ENCODE data around the gene P3H3. TPM values are rescaled to one million over a fixed set of nuclear protein-coding genes. Genes with fewer than 3 reads are reported as not detected.

Gene P3H3
- polyA plus RNA-seq, 2 of the 4 experiments (the other 2 are of a cell fraction), result 8.6 to 21.9 TPM

GRCh38 chr12:6883252-6883651 lies 55.0 kb downstream of the P3H3 start:
- Histone ChIP-seq H3K9me3 (no peaks in the 10 kb centered on the region), H3K4me1 (peaks cover 60% of the 10 kb centered on the region), H3K27ac (peak overlapping the region in 1 of 2 experiments; percentile 16; a peak in 1 of 6 replicates), H3K4me3 (no peak overlapping the region), H3K4me2 (no peak overlapping the region)
- FAIRE-seq (no peak), DNase-seq (ENCODE audit: low read depth in 1 of 2, low spot score in 1 of 2) (no peak), ATAC-seq (no peak)
- ChIA-PET POLR2A (interaction anchor here (1.8 kb wide), 1 partner anchor 11 kb away, joined by 15 read pairs; the partner anchor contains the start of gene SPSB2), CTCF (interaction anchor here (0.7 to 17.9 kb wide), 4 partner anchors 8 to 41 kb away, joined by 3 to 399 read pairs (median 70); partner anchors contain the start of gene SPSB2)
- TF ChIP-seq TP53 (CRISPR knock-in tag; IDR thresholded peaks at IDR 0.05), result no peak
- no peak for TF ChIP-seq KDM1A (IDR thresholded peaks at IDR 0.05; ENCODE audit: low read depth)
- TF ChIP-seq HOXB13 (CRISPR knock-in tag; IDR thresholded peaks at IDR 0.05; ENCODE audit: low read depth), result no peak
- TF ChIP-seq, protein P1, sequence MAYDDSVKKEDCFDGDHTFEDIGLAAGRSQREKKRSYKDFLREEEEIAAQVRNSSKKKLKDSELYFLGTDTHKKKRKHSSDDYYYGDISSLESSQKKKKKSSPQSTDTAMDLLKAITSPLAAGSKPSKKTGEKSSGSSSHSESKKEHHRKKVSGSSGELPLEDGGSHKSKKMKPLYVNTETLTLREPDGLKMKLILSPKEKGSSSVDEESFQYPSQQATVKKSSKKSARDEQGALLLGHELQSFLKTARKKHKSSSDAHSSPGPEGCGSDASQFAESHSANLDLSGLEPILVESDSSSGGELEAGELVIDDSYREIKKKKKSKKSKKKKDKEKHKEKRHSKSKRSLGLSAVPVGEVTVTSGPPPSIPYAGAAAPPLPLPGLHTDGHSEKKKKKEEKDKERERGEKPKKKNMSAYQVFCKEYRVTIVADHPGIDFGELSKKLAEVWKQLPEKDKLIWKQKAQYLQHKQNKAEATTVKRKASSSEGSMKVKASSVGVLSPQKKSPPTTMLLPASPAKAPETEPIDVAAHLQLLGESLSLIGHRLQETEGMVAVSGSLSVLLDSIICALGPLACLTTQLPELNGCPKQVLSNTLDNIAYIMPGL (CRISPR knock-in tag; IDR thresholded peaks at IDR 0.05; ENCODE audit: borderline replicate concordance), result no peak
- no peak for TF ChIP-seq MAFK (IDR thresholded peaks at IDR 0.05; ENCODE audit: partially characterized antibody)
- no peak for TF ChIP-seq CHD2 (IDR thresholded peaks at IDR 0.05; ENCODE audit: low read length, partially characterized antibody)
- no peak for TF ChIP-seq GATA3 (IDR thresholded peaks at IDR 0.05; ENCODE audit: borderline replicate concordance)
- TF ChIP-seq MAZ (IDR thresholded peaks at IDR 0.05; ENCODE audit: borderline replicate concordance, low read depth, low read length), result no peak
- no peak for TF ChIP-seq ZFP36 (IDR thresholded peaks at IDR 0.05; ENCODE audit: borderline replicate concordance, partially characterized antibody)
- TF ChIP-seq ZNF302 (CRISPR knock-in tag; IDR thresholded peaks at IDR 0.05), result no peak
- TF ChIP-seq JUNB (IDR thresholded peaks at IDR 0.05), result no peak
- no peak for TF ChIP-seq TFCP2L1 (CRISPR knock-in tag; IDR thresholded peaks at IDR 0.05)
- TF ChIP-seq ESRRA (IDR thresholded peaks at IDR 0.05; ENCODE audit: borderline replicate concordance, low read length), result no peak
- no peak for TF ChIP-seq FOSL2 (IDR thresholded peaks at IDR 0.05)
- no peak for TF ChIP-seq FOSL2 (CRISPR knock-in tag; IDR thresholded peaks at IDR 0.05)
- no peak for TF ChIP-seq FOXS1 (CRISPR knock-in tag; IDR thresholded peaks at IDR 0.05)
- TF ChIP-seq EHMT2 (IDR thresholded peaks at IDR 0.05; ENCODE audit: low read depth), result no peak
- no peak for TF ChIP-seq RARB (CRISPR knock-in tag; IDR thresholded peaks at IDR 0.05)
- no peak for TF ChIP-seq MYC (IDR thresholded peaks at IDR 0.05; ENCODE audit: borderline replicate concordance, low read length)
- no peak for TF ChIP-seq SREBF2 (IDR thresholded peaks at IDR 0.05)
- no peak for TF ChIP-seq PHF8 (IDR thresholded peaks at IDR 0.05; ENCODE audit: borderline replicate concordance, low read depth)
- WGBS (ENCODE audit: missing lambda C conversion rate), result 98% methylated on average over 5 of the region's 5 CpGs

DNA sequence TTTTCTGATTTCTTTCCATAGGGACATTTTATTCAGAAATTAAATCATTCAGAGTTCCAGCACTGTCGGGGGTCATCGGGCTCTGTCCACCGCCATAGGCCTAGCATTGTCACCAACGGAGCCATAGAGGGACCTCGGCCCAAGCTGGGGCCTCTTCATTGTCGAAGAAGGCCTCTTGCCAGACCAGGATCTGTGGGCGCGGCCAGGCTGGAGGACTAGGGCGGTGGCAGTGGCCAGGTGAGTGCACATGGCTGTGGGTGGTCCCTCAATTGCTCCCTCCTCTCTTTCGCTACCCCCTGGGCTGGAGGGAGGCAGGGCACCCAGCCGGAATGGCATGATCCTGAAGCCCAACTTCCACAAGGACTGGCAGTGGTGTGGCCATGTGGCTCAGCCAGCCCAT lies 55.5 kb downstream of the P3H3 start:
- Histone ChIP-seq H3K9me3 (no peaks in the 10 kb centered on the region), H3K27ac (peak overlapping the region; percentile 84 to 91; a peak in 3 of 6 replicates), H3K4me1 (peaks cover 64% of the 10 kb centered on the region), H3K4me3 (no peak overlapping the region), H3K4me2 (no peak overlapping the region)
- POLR2A ChIA-PET, result no interaction called here
- ATAC-seq, result no peak
- DNase-seq (ENCODE audit: low read depth in 1 of 2, low spot score in 1 of 2), result no peak
- 96% methylated on average over 11 of the region's 11 CpGs for WGBS (ENCODE audit: missing lambda C conversion rate)
- no peak for FAIRE-seq
- TF ChIP-seq CBX2 (IDR thresholded peaks at IDR 0.05; ENCODE audit: borderline replicate concordance, low read depth) (no peak), CHD4 (IDR thresholded peaks at IDR 0.05; ENCODE audit: borderline replicate concordance) (no peak), RAD21 (conservative IDR thresholded peaks at IDR 0.05 in 1 of 2, IDR thresholded peaks at IDR 0.05 in 1 of 2) (no peak), SMC3 (IDR thresholded peaks at IDR 0.05) (no peak), HOXB13 (CRISPR knock-in tag; IDR thresholded peaks at IDR 0.05; ENCODE audit: low read depth) (no peak), FOSL2 (IDR thresholded peaks at IDR 0.05) (no peak), FOSL2 (CRISPR knock-in tag; IDR thresholded peaks at IDR 0.05) (no peak), TP53 (CRISPR knock-in tag; IDR thresholded peaks at IDR 0.05) (no peak), RARB (CRISPR knock-in tag; IDR thresholded peaks at IDR 0.05) (no peak), NR3C1 (IDR thresholded peaks at IDR 0.05) (no peak), CEBPB (IDR thresholded peaks at IDR 0.05) (no peak), EP300 (IDR thresholded peaks at IDR 0.05) (no peak)
- CTCF ChIA-PET, result interaction anchor here (1.1 to 17.9 kb wide), 3 partner anchors 7 to 13 kb away, joined by 4 to 399 read pairs (median 136); partner anchors contain the start of gene SPSB2

Measured in A549 (cell line).